ENCODE data around the gene DTNBP1.

Gene DTNBP1

DNA sequence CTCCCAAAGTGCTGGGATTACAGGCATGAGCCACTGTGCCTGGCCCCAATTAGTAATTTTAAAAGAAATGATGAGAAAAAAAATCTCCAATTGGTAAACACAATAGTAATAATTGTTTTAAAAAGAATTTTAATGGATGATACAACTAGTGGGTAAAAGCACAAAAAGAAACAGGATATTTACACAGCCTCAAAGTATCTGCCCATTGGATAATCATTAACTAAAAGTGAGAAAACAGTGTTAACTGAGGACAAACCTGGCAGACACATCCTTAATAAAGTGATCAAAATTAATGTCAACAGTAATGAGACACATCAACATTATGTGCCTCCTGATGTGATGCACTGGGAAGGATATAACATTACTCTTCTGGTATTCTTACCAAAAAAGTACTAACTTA lies 24.5 kb downstream of the DTNBP1 start:
- no peak for DNase-seq (ENCODE audit: low read depth)
- TF ChIP-seq, protein P1, sequence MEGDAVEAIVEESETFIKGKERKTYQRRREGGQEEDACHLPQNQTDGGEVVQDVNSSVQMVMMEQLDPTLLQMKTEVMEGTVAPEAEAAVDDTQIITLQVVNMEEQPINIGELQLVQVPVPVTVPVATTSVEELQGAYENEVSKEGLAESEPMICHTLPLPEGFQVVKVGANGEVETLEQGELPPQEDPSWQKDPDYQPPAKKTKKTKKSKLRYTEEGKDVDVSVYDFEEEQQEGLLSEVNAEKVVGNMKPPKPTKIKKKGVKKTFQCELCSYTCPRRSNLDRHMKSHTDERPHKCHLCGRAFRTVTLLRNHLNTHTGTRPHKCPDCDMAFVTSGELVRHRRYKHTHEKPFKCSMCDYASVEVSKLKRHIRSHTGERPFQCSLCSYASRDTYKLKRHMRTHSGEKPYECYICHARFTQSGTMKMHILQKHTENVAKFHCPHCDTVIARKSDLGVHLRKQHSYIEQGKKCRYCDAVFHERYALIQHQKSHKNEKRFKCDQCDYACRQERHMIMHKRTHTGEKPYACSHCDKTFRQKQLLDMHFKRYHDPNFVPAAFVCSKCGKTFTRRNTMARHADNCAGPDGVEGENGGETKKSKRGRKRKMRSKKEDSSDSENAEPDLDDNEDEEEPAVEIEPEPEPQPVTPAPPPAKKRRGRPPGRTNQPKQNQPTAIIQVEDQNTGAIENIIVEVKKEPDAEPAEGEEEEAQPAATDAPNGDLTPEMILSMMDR (conservative IDR thresholded peaks at IDR 0.05; ENCODE audit: low read length), result no peak

DNA sequence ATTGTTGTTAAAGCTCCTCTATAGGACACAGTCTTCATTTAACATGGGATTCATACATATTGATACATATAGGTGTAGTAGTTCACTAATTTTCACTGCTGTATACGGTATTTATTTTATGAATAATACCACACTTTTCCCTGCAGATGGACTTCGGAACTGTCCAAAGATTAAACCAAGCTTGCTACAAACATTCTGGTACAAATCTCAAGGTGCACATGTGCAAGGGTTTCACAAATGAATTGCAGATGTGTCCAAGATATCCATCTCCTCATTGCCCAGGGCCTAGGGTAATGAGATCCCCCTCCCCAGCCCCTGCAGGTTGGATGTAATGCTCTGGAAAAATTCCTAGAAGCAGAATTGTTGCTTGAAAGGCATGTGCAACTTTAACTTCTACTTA lies 31.4 kb downstream of the DTNBP1 start:
- no peak for DNase-seq (ENCODE audit: low read depth)
- H3K4me3 ChIP-seq (ENCODE audit: low read length), result no peak overlapping the region
- TF ChIP-seq, protein P1 (conservative IDR thresholded peaks at IDR 0.05; ENCODE audit: low read length), result no peak

More for the DNA sequence above, 24.5 kb downstream of the DTNBP1 start:
- no peak overlapping the region for H3K4me3 ChIP-seq (ENCODE audit: low read length)

DNA sequence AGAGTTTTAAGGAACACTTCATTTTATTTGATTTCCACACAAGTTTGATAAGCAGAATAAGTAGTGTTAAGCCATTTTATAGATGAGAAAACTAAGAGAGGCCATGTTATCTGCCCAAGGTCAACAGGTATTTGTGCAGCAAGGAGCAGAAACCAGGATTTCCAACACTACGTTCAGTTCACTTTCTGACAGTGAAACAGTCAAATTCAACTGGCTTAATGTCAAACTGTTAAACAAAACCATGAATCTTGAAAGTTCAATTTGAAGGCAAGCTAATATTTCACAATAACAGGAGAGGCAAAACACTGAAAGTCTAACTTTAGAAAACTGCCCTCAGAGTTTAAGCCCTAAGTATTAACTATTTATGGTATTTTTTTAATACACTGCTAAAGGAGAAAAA lies 32.6 kb downstream of the DTNBP1 start:
- no peak overlapping the region for H3K4me3 ChIP-seq (ENCODE audit: low read length)
- no peak for DNase-seq (ENCODE audit: low read depth)
- TF ChIP-seq, protein P1 (conservative IDR thresholded peaks at IDR 0.05; ENCODE audit: low read length), result no peak

DNA sequence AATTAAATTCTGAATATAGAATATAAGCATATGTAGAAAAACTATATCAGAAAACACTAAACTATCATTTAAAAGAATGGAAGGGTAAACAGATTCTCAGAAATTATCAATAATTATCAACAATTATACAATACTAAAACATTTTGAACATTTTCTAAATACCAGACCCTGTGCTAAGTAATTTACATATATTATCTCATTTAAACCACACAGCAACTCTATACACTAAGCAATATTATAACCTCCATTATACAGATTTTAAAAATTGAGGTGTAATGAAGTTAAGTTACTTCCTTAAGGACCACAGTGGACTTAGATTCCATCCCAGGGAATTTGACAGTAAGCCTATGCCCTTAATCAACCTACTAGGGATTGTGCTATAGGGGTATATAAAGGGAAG lies 33.3 kb downstream of the DTNBP1 start:
- TF ChIP-seq, protein P1 (conservative IDR thresholded peaks at IDR 0.05; ENCODE audit: low read length), result no peak
- no peak overlapping the region for H3K4me3 ChIP-seq (ENCODE audit: low read length)

DNA sequence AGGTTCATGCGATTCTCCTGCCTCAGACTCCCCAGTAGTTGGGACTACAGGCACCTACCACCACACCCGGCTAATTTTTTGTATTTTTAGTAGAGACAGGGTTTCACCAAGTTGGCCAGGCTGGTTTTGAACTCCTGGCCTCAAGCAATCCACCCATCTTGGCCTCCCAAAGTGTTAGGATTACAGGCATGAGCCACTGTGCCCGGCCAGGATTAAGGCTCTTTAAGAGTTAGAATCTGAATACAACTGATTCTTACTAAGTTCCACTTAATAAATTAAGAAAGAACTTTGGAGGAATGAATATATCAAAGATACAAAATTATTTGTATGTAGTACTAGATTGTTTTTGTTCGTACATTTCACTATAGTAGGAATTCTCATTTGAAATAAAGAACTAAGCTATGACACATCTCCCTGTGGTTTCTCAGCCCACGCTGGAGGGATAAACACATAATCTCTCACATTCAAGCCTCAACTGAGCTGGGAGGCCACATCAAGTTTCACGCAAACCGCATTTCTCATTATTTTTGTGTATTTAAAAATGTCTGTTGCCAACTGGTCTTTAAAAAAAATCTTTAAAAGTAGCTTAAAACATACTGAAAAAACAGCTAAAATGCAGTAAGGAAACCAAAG lies 34.2 kb downstream of the DTNBP1 start:
- TF ChIP-seq, protein P1 (conservative IDR thresholded peaks at IDR 0.05; ENCODE audit: low read length), result no peak
- peak; percentile 69 for DNase-seq (ENCODE audit: low read depth)
- H3K4me3 ChIP-seq (ENCODE audit: low read length), result no peak overlapping the region

More for the DNA sequence above, 33.3 kb downstream of the DTNBP1 start:
- DNase-seq (ENCODE audit: low read depth), result no peak

DNA sequence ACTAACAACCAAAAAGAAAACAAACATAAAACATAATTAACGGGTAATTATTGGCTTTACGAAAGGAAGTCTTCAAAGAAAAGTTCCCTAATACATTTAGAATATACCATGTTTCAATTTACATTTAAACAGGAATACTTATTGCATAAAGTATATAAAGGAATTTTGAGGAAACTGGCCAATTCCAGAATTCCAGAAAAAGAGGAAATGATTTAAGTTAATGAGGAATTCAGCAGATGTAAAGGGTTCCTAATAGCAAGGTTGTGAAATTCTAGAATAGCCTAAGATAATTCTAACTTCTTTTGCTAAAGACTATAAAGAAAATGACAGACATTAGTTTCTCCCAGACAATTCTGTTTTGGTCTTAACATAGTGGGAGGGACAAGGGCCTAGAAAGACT lies 35.0 kb downstream of the DTNBP1 start:
- TF ChIP-seq, protein P1 (conservative IDR thresholded peaks at IDR 0.05; ENCODE audit: low read length), result no peak
- no peak overlapping the region for H3K4me3 ChIP-seq (ENCODE audit: low read length)
- DNase-seq (ENCODE audit: low read depth), result peak; percentile 28

DNA sequence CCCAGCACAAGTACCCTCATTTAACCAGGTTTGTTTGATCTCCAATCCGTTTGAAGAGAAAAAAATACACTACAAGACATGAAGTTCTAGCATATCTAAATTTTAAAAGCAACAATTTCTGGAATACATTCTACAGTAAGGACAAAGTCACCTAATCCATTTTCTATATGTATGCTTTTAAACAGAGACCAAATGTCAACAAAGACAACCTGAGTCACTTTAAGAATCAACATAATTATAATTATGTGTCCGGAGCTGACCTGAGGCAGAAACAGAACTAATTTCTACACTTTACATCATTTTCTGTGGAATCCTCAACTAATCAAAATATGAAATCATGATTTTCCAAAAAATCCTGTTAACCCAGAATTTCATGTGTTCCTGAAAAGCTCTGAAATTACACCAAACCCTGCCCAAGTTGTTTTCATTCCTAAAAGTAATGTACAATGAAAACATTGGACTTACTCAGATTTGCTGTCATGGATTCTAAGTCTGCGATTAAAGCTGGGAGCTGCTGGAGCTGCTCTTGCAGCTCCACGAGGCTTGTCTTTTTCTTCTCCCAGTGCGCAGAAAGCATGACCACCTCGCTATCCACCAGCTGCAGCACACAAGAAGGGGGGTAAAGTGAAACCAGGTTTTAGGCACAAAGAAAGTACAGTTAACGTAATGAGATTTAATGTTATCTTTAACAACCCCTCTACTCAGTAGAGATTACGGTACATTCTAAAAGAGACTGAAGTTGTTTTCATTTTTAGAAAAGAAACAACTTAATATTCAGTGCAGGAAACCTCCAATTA lies 35.8 kb downstream of the DTNBP1 start:
- DNase-seq (ENCODE audit: low read depth), result no peak
- TF ChIP-seq, protein P1 (conservative IDR thresholded peaks at IDR 0.05; ENCODE audit: low read length), result no peak
- no peak overlapping the region for H3K4me3 ChIP-seq (ENCODE audit: low read length)
